T-helper 1 cell (primary cell): Measurements from ENCODE around the gene ADAMTS17.

Experiments used
- DNase-seq, 5 donors: peaks; one replicate each; pipeline ENCODE4 v3.0.0-alpha.2; 2012 to 2020

The ADAMTS17 gene

DNA sequence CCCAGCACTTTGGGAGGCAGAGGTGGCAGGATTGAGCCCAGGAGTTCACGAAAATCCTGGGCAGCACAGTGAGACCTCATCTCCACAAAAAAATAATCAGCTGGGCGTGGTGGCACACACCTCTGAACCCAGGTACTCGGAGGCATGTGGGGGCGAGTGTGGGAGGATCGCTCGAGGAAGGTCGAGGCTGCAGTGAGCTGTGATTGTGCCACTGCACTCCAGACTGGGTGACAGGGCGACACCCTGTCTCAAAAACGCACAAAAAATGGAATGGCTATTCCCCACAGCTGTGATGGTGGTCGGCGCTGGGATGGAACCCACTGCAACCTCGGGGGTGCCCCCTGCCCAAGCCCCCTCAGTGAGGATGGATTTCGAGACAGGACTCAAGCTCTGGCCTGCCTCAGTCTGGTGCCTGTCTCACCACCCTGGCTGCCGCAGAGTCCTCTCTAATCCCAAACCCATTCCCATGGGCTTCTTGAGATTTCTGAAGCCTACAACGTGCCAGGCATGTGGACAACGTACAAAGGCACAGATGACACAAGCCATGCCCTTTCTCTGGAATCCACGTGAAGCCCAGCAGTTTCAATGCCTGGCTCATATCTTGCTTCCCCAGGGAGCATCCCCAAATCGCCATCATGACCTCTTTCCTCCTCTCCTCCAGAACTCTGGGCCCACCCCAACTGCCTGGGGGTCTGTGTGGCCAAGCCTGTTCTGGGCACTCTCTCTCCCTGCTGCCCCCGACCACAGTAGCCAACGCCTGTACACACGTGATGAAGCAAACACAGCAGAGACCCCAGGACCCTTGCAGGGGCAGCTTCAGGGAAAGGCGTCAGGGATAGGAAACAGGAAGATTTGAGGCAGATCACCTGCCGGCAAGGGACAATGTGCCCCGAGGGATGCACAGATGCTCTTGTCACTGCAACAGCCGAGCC, 32.4 kb downstream of the ADAMTS17 start:
- DNase-seq: no peak

DNA sequence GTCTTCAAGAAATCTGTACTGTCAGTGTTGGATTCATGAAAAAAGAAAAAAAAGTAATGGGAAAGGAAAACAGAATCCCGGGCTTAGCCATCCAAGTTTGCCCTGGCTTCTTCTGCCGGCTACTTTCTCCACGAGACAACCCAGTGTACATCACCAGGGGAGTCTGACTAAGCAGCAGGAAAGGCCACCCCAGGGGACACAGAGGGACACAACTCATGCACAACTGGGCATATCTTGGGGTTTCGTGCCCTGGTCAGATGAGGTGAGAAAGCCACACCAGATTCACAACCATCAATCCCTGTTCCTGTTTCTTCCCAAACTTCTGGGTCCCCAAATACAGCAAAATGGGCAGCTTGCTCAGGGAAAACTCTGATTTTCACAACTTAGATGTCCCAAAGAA, 33.2 kb downstream of the ADAMTS17 start:
- no peak for DNase-seq

DNA sequence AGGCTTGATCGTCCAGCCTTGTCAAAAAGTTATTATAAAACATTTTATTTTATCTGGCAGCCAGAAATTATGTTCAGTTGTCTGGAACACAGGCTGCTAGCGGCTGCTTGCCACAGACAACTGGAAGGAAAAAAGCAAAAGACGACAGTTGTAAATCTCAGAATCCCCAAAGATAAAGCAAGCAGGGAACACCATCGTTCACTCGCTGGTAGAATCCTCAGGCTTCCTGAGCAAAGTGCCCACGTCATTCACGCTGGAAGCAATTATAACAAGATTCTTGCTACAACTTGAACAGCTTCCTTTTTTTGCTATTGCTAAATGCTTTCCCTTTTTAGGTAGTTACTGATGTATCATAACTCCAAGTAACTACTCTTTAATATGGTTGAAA, 33.6 kb downstream of the ADAMTS17 start:
- DNase-seq: no peak

- no peak for DNase-seq
These were observed 34.2 kb downstream of the ADAMTS17 start for GRCh38 chr15:100307241-100308212.

GRCh38 chr15:100306098-100306497, 35.7 kb downstream of the ADAMTS17 start:
- no peak for DNase-seq

- DNase-seq: no peak
These were observed 39.8 kb downstream of the ADAMTS17 start for GRCh38 chr15:100301910-100302431.

GRCh38 chr15:100298257-100298656, 43.5 kb downstream of the ADAMTS17 start:
- DNase-seq: no peak

DNA sequence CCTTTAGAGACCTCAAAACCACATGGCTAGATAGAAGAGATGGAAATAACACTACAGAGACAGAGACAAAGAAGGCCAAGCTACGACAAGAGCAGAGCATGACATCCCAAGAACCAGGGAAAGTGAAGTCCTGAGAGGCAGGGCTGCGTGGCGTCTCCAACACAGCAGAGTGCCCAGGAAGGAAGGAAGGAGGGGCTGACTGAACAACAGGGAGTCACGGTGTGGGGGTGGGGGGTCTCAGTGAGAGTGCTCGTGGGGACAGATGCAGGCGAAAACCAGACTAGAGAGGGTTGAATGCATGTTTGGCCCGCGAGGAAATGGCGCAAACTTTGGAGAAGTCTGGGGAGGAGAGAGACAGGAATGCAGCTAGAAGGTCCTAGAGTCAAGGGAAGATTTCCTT, 44.0 kb downstream of the ADAMTS17 start:
- no peak for DNase-seq

DNA sequence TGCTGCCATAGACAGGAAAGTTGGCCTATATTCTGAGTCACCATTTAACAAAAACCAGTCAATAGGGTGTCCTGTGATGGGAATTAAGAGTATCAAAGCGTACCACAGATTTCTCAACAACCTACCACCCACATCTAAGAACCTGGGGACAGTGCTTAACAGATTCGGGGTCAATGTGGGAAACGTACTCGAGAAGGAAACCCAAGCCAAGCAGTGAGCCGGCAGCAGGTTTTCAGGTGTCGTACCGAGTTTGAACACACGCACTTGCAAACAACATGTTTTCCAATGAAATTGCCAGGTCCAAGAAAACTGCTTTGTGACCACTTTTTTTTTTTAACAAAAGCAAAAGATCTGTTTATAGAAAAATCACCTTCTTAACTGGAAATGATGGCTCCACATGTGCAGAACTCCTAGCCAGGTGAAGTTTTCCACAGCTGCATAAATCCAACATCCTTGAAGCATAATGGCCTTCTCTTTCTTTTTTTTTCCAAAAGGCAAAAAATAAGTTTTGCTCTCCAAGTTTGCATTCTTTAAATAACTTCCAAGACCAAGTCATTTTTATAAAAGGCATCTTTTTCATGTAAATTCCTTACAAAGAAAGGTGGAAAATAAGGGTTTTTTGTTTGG, 45.7 kb downstream of the ADAMTS17 start:
- DNase-seq: no peak

DNA sequence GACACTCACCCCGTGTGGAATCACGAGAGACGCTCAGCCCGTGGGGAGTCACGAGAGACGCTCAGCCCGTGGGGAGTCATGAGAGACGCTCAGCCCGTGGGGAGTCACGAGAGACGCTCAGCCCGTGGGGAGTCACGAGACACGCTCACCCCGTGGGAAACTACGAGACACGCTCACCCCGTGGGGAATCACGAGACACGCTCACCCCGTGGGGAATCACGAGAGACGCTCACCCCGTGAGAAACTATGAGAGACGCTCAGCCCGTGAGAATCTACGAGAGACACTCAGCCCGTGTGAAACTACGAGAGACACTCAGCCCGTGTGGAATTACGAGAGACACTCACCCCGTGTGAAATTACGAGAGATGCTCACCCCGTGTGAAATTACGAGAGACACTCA, 49.8 kb downstream of the ADAMTS17 start:
- DNase-seq: no peak

DNA sequence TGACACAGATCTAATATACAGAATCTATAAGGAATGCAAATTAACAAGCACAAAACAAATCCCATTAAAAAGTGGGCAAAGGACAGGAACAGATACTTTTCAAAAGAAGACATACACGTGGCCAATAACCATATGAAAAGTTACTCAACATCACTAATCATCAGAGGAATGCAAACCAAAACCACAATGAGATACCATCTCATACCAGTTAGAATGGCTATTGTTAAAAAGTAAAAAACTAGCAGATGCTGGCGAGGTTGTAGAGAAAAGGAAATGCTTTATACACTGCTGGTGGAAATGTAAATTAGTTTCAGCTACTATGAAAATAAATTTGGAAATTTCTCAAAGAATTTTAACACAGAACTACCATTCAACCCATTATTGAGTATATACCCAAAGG, 50.7 kb downstream of the ADAMTS17 start:
- DNase-seq: no peak

GRCh38 chr15:100285641-100286295, 56.0 kb downstream of the ADAMTS17 start:
- no peak for DNase-seq

DNA sequence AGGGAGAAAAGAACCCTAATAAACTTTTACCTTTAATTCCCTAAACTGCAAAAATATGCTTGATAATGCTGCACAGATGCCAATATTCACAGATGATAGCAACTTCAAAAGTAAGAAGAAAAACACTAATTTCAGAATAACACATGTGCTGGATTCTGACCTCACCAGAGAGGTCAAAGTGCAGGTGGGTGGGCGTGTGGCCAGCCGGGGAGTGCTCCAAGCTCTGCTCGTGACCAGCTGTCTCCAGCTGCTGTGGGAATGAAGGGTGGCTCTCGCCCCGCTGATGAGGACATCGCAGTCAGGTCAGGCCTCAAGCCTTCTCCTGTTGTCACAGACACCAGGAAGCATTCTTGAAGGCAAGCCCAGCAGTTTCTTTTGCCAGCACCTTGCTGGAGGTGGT, 57.1 kb downstream of the ADAMTS17 start:
- no peak for DNase-seq

DNA sequence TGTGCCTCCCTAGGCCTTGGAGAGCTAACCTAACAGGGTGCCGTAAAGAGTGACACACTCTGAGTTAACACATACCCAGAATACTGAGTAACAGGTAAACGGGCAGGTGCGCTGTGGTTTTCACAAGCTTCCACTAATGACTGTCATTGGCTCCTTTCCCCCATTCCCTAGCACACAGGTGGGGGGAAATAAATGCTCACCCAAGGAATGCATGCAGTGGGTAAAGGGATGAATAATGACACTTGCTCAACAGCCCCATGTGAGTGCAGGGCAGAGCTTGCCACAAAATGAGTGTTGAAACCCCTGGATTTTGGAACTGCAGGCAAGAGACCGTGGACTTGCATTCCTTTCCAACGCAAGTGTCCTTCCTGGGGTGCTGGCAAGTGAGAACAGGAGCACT, 57.6 kb downstream of the ADAMTS17 start:
- no peak for DNase-seq

DNA sequence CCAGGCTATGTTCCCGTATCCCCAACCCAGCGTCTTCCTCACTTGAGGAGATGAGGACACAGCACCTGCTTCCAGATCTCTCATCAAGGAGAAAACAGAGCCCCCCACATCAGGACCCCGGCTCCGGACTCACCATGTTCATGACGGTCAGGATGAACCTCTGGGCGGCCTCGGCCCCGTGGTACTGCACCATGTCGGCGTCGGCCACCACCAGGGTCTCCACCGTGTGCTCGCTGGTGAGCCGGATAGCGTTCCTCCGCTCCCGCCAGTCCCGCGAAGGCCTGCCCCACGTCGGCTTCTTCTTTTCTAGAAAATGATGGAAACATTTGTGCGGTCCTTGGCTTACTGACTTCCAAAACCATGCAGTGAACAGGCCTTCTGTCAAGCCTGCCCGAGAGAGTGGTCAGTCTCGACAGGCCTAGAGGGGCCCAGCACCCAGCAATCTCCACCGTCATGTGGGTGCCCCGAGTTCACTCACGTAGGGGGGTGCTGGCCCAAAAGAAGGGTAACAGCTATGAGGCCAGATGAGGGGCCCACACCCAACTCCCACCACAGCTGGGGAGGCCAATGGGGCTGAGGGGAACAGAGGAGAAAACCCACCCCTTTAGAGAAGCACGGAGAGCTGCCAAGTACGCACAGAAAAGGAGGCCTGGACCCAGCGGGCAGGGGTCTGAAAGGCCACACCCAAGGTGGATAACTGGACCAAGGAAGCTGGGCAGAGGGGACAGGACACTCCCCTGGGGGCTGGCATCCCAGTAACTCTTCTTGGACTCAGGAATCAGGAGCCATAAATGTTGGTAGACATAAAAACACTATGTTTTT, 60.5 kb downstream of the ADAMTS17 start:
- DNase-seq: no peak

- no peak for DNase-seq
These were observed 61.9 kb downstream of the ADAMTS17 start for GRCh38 chr15:100279849-100280248.

DNA sequence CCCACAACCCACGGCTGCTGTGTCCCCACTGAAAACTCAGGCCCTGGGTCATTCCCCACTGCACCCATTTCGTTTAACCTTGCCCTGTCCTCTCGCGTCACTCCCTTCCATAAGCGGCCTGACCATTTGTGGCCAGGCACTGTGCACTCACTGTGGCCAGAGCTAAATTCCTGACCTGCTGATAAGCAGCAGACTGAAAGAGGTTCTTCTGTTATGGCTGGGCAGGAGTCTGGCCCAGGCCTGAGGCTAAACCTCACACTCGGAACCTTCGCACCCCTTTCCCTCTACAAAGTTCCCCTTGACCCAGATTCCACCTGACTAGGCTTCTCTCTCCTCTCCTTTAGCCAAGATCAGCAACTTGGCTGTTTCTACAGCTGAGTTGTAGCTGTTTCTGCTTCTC, 62.3 kb downstream of the ADAMTS17 start:
- no peak for DNase-seq

DNA sequence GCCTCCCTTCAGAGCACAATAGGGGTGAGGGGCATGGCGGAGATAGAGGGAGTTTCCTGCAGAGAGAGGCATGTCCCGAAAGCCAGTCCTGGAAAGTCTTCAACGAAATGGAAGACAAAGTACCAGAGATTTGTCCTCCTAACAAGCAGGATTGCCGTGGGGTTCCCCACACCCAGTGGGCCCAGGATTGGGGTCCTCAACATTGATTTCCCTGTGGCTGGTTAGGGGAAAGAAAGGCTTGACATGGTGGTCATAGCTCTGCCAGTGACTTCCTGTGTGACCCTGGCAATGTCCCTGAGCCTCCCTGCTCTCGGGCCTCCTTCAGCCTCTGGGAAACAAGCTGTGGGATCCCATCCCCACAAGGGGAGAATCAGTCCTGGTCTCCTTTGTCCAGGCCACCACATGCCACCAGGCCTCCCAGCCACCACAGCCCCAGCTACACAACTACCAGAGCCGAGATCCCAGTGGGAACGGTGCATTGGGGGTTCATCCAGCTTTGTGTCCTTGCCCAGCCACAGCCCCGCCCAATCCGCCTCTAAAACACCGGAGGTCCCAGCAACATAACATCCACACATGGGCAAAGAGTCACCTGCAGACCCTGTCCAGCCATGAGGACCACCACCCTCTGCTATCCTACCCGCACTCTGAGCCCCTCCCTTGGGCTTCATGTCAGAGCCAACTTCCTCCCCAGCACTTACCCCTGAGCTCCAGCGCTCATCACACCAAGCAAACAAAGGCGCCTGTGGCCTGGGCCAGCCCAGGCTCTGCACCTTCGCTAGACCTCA, 63.0 kb downstream of the ADAMTS17 start:
- DNase-seq: no peak

GRCh38 chr15:100277087-100277855, 64.5 kb downstream of the ADAMTS17 start:
- no peak for DNase-seq

DNA sequence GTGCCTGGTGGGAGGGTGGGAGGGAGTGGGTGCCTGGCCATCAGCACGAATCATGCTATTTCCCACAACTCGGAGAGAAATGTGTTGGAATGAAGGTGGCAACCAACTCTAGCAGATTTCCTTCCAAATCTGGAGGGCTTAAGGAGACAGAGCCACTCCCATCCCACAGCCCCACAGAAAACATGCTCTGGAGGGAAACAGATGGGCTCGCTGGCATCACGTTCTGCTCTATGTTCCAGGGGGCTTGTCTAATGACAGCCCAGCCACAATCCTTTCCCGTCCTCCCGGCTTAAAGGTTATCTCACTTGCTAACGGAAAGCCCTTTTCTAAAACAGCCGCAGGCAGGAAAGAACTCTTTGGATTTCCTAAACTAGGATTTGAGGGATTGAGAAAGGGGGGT, 65.3 kb downstream of the ADAMTS17 start:
- DNase-seq: no peak
